Measurements from ENCODE around the gene MARCO. TPM values are rescaled to one million over a fixed set of nuclear protein-coding genes. Genes with fewer than 3 reads are reported as not detected.
"Not testable (repeated sequence)": the region's sequence is repeated elsewhere in the genome, so short reads cannot be mapped to it uniquely, and the experiment has no call there.

Gene MARCO
- total RNA-seq, 1 donor from 2014 or later = 0.33 TPM

GRCh38 chr2:119025762-119026351, 83.9 kb downstream of the MARCO start:
- DNase-seq (ENCODE audit: low read depth) = no peak
- no peaks in the 10 kb centered on the region for H3K36me3 ChIP-seq (ENCODE audit: control insufficient read depth, insufficient read depth, low read length)
- TF ChIP-seq, protein P1, sequence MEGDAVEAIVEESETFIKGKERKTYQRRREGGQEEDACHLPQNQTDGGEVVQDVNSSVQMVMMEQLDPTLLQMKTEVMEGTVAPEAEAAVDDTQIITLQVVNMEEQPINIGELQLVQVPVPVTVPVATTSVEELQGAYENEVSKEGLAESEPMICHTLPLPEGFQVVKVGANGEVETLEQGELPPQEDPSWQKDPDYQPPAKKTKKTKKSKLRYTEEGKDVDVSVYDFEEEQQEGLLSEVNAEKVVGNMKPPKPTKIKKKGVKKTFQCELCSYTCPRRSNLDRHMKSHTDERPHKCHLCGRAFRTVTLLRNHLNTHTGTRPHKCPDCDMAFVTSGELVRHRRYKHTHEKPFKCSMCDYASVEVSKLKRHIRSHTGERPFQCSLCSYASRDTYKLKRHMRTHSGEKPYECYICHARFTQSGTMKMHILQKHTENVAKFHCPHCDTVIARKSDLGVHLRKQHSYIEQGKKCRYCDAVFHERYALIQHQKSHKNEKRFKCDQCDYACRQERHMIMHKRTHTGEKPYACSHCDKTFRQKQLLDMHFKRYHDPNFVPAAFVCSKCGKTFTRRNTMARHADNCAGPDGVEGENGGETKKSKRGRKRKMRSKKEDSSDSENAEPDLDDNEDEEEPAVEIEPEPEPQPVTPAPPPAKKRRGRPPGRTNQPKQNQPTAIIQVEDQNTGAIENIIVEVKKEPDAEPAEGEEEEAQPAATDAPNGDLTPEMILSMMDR (IDR thresholded peaks at IDR 0.05; ENCODE audit: insufficient read depth, low read length, poor library complexity, severe bottlenecking) = no peak

DNA sequence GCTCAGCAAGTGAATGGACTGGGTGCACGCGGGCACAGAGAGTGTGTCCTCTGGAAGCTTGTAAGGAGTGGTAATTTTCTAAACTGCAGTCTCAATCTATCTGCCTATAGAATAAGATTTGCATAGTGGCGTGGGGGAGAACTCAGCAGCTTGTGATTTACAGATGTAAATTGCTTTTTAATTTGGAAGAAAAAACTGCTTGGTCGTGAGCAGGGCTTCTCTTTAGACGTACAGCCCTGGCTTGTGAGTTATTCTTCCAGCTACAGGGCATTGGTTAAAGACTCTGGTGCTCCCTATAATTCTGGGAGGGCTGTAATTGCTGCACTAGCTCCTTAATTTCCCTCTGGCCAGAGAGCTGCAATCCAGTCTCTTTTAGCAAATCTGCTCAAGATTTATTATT, 84.9 kb downstream of the MARCO start:
- no peak for DNase-seq (ENCODE audit: low read depth)
- no peaks in the 10 kb centered on the region for H3K36me3 ChIP-seq (ENCODE audit: control insufficient read depth, insufficient read depth, low read length)
- peaks cover 12% of the 10 kb centered on the region for H3K27me3 ChIP-seq (ENCODE audit: control insufficient read depth, insufficient read depth, low read length)
- TF ChIP-seq, protein P1 (IDR thresholded peaks at IDR 0.05; ENCODE audit: insufficient read depth, low read length, poor library complexity, severe bottlenecking) = no peak
- H3K4me3 ChIP-seq (ENCODE audit: low read depth, low read length) = no peak overlapping the region

More at GRCh38 chr2:119025762-119026351, 83.9 kb downstream of the MARCO start:
- no peak overlapping the region for H3K4me3 ChIP-seq (ENCODE audit: low read depth, low read length)
- H3K27me3 ChIP-seq (ENCODE audit: control insufficient read depth, insufficient read depth, low read length) = peaks cover 12% of the 10 kb centered on the region

DNA sequence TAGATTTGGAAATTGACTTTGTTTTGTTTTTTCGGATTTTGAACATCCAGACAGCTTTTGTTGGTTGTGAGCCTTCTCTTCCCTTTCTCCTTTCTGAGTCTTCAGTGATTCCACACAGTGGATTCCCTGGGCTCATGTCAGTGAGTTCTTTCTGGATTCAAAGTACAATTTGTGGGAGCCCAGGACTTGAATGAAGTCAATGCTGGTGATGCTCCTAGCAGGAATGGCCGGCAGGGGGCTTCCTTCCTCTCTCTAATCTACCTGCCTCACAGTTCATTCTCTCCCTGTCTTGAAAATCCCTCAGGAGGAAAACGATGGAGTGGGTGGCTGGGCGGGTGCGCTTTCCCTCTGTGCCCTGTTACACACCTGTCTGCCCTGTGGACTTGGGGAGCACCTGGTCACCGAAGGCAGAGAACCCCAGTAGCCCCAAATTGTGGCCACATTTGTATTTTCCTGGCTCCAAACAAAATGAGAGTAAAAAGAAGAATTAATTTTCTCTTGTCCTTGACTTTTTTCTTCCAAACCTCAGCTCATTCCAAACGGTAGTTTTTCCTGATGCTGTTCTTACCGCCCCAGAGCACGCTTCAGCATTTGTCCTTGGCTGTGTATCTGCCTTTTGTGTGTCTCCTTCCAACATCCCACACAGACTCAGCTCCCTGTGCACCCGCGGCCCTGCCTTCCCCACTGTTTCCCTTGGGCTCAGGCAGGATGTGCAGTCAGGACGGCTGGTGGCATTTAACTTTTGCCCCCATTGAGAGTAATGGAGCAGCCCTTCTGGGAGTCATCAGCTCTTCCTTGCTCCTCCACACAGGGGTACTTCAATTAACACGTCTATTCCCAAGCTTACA, 86.6 kb downstream of the MARCO start:
- no peak for DNase-seq (ENCODE audit: low read depth)
- H3K36me3 ChIP-seq (ENCODE audit: control insufficient read depth, insufficient read depth, low read length) = no peaks in the 10 kb centered on the region

GRCh38 chr2:119029297-119029696, 87.3 kb downstream of the MARCO start:
- TF ChIP-seq, protein P1 (IDR thresholded peaks at IDR 0.05; ENCODE audit: insufficient read depth, low read length, poor library complexity, severe bottlenecking) = no peak
- Histone ChIP-seq H3K36me3 (ENCODE audit: control insufficient read depth, insufficient read depth, low read length) (no peaks in the 10 kb centered on the region), H3K27me3 (ENCODE audit: control insufficient read depth, insufficient read depth, low read length) (peaks cover 5% of the 10 kb centered on the region), H3K4me3 (ENCODE audit: low read depth, low read length) (no peak overlapping the region)
- DNase-seq (ENCODE audit: low read depth) = no peak

More for the DNA sequence above, 86.6 kb downstream of the MARCO start:
- Histone ChIP-seq H3K27me3 (ENCODE audit: control insufficient read depth, insufficient read depth, low read length) (peaks cover 12% of the 10 kb centered on the region), H3K4me3 (ENCODE audit: low read depth, low read length) (no peak overlapping the region)
- TF ChIP-seq, protein P1 (IDR thresholded peaks at IDR 0.05; ENCODE audit: insufficient read depth, low read length, poor library complexity, severe bottlenecking) = peak; percentile 55

- not testable (repeated sequence) for H3K4me3 ChIP-seq (ENCODE audit: low read depth, low read length); H3K27me3 ChIP-seq (ENCODE audit: control insufficient read depth, insufficient read depth, low read length); H3K36me3 ChIP-seq (ENCODE audit: control insufficient read depth, insufficient read depth, low read length); DNase-seq (ENCODE audit: low read depth)
Measured at GRCh38 chr2:119037922-119038321, 95.9 kb downstream of the MARCO start.

- TF ChIP-seq, protein P1 (IDR thresholded peaks at IDR 0.05; ENCODE audit: insufficient read depth, low read length, poor library complexity, severe bottlenecking) = no peak
- DNase-seq (ENCODE audit: low read depth) = no peak
- Histone ChIP-seq H3K36me3 (ENCODE audit: control insufficient read depth, insufficient read depth, low read length) (no peaks in the 10 kb centered on the region), H3K4me3 (ENCODE audit: low read depth, low read length) (no peak overlapping the region), H3K27me3 (ENCODE audit: control insufficient read depth, insufficient read depth, low read length) (no peaks in the 10 kb centered on the region)
Measured at GRCh38 chr2:119040730-119041129, 98.7 kb downstream of the MARCO start.

Data from kidney epithelial cell (primary cell).